Effector CD4-positive, alpha-beta T cell (primary cell): ENCODE data around the gene CXCL6. TPM values are rescaled to one million over a fixed set of nuclear protein-coding genes. Genes with fewer than 3 reads are reported as not detected.

ENCODE experiments used
- DNase-seq: peaks from one replicate; pipeline ENCODE4 v3.0.0-alpha.2; 2020
- total RNA-seq: gene quantifications from one replicate; lab custom pipeline; 2026; lab: John Stamatoyannopoulos, UW

CXCL6 gene
- not detected for total RNA-seq

DNA sequence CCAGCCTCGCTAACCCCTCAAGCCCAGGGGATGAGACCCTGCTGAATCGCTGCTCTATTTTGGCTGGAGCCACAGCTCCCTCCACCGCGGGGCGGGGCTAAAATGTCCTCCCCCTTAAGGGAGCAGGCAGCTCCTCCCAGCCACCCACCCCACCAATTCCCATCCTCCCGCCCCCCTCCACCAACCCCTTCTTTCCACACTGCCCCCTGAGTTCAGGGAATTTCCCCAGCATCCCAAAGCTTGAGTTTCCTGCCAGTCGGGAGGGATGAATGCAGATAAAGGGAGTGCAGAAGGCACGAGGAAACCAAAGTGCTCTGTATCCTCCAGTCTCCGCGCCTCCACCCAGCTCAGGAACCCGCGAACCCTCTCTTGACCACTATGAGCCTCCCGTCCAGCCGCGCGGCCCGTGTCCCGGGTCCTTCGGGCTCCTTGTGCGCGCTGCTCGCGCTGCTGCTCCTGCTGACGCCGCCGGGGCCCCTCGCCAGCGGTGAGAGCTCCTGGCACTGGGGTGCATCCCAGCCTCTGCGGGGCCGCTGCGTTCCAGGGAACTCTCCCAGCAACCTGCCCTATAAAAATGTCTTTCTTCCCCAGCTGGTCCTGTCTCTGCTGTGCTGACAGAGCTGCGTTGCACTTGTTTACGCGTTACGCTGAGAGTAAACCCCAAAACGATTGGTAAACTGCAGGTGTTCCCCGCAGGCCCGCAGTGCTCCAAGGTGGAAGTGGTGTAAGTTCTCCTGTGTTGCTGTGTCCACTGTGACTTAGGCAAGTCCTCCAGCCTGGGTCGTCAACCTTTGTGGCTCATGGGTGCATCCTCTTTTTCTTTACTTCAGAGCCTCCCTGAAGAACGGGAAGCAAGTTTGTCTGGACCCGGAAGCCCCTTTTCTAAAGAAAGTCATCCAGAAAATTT is at the start of gene CXCL6:
Gene CXCL6, plus strand, starts transcription at position 306 of the 907 bp plus-strand sequence. Its CDS starts 73 bp downstream, at position 379.
- DNase-seq, result no peak

DNA sequence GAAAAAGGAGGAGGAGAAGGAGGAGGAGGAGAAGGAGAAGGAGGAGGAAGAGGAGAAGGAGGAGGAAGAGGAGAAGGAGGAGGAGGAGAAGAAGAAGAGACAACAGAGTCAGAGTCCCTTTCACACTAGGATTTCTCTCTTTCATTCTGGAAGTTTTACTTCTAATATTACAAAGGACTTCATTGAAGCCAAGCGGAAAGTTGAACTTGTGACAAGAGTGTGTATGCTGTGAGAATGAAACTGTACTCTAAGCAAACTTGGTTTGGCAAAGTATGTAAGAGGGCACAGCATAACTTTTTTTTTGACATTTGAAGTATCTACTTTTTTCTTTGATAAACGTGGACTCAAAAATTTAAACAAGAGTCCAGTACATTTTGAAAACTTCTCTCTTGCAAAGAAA is 48.1 kb upstream of the CXCL6 start:
- DNase-seq, result no peak

DNA sequence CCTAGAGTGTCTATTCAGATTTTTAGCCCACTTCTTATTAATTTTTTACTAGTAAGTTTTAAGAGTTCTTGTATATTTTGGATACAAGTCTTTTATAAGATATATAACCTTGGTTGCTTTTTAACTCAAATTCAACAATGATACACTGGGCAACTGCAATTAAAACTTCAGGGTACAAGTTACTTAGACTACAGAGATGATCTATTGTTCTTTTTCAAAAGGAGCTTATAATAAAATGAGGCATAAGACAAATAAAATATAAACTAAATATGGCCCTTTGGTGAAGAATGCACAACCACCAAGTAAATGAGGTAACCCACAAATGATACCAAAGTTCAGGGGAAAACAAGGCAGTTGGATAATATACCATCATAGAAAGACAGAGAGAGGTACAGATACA is 37.6 kb upstream of the CXCL6 start:
- no peak for DNase-seq

DNA sequence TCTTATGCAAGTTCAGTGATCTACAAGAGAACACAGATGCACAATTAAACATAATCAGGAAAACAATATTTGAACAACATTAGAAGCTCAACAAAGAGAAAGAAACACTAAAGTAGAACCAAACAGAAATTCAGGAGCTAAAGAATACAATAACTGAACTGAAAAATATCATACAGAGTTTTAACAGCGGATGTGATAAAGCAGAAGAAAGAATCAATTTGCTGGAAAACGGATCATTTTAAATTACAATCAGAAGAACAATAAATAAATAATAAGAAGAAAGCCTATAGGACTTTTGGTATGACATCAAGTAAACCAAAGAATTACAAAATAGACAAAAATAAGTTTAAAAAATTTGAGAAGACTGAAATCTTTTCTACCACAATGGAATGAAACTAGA is 36.3 kb upstream of the CXCL6 start:
- no peak for DNase-seq

DNA sequence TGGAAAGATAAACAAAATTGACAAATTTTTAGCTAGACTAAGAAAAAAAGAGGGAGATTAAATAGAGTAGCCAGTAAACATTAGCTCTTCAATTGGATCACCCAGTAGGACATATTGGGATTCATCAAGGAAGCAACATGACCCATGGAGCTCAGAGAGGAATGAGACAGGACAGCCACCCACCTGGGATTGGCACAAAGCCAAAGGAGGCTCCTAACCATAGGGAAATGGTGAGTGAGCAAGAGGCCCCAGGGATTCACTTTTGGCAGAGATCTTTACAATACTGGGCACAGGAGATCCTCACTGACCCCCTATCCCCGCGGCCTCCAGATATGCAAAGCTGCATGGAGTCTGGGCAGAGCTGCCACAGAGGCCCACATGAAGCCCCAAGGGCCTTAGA is 34.8 kb upstream of the CXCL6 start:
- no peak for DNase-seq

DNA sequence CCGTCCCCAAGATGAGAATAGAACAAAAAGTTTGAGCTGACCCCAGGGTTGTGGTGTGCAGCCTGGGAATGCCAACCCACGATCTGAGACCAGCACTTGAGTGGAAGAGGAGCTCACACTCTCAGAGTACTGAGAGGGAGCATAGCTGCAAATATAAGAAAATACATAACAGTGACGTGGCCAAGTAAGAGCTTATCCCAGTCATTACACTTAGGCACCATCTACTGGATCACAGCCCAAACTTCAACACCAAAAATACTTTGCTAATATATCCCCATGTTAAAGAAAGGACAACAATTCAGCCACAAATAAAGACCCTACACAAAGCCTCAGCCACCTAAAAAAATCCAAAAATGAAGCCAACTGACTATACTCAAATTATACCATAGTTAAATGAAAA is 33.3 kb upstream of the CXCL6 start:
- no peak for DNase-seq

DNA sequence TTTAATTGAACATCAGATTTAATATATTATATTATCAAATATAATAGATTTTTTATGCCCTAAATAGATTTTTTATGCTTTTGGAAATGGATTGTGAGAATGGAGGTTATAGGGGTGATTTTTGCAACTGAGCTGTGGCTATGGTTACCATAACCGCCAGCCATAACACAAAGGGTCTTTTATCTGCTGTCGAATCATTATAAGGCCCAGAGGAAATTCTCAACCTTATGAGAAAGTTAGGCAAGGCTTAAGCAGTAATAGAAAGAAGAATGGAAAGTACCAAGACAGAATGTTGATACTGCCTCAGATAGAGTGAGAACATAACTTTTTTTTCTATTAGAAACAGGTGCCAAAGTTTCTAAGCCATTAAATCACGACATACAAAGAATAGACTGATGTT is 26.3 kb upstream of the CXCL6 start:
- DNase-seq, result no peak

DNA sequence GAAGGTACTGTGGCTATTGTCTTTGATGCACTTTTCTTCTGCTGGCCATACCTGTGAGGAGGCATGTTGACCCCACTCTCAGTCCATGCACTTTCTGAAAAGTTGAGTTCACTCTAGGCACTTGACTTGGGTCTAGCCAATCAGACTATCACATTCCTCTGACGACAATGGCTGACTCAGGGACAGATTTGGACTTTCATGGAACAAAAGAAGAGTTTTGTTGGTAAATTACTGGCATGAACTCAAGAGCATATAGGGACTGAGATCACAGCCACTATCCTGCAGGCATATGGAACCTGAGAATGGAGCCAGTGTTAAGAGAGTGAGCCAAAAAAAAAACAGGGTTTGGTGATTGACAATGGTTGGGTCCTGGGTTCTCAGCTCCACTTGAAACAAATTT is 24.6 kb upstream of the CXCL6 start:
- no peak for DNase-seq

DNA sequence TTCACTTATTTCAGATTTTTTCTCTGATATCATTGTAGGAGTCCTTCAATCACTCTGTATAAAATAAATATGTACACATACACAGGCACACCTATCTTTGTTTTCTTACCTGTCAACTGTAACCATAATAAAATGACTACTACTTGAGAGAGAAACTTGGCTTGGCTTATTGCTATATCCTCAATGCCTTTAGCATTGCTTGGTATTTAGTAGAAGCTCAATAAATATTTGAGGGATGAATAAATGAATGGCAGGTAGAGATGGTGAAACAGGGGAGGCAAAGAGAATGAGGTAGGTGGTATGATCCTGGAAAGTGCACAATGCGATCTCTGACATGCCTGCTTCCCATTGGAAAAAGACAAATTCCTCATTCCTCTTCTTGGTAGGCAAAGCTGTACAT is 21.8 kb upstream of the CXCL6 start:
- DNase-seq, result no peak

DNA sequence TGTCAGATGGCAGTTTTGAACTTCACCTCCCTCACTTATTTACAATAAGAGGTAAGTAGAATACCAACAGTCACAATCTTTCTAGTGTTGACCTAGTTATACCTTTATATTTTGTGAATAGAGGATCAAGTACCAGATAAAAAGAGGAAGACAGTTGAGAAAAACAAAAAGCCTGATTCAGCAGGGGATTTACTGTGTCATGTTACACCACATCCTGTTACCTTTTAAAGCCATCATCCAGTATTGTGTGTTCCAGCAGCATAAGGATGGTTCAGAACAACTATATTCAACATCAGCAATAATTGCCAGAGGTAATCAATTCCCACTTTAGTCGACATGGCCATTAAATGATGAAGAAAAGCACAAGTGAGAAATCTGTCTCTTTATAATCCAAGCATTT is 21.3 kb upstream of the CXCL6 start:
- DNase-seq, result no peak

DNA sequence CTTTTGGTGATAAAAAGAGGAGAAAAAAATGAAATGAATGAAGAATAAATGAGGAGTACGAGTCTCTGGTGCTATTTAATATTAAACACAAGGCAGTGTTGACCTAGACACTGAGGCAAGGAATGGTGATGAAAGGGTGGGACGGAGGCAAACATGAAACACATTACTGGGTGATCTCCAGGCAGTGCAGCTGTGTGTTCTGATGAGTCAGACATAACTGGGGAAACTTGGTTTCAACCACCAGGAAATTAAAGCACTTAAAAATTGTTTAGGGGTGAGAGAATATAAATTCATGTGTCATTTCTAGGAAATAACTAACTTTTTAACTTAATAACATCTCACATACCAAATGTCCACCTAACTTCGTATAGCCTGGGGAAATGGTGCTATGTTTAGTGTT is 19.7 kb upstream of the CXCL6 start:
- no peak for DNase-seq

DNA sequence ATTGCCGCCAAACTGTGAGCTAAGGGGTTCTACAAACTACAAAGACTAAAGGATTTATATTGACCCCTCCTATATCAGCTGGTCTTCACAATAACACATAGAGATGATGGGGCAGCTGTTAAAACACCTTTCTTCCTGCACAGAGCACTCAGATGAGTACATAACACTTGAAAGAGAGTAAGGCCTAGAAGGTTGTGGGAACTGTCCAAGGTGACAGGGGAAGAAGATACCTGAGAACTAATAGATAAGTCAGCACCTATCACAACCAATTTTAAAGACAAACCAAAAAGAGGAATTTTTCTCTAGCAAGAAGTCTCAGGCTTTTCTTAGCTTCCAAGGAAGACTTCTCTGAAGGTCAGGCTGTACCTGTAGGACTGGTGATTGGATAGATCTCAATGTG is 19.1 kb upstream of the CXCL6 start:
- DNase-seq, result no peak

DNA sequence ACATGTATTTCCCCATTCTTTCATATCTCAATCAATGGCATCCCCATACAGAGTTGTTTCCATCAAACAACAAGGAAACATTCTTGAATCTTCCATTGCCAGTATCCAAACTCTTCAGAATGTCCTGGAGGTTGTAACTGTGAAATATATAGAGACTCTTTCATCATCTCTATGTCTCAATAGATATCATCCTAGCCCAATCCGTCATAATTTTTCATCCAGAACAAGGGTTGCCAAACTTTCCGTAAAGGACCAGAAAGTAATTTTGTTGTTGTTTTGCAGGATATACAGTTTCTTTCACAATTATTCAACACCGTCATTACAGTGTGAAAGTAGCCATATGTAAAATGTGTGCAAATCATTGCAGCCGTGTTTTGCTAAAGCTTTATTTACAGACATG is 15.2 kb upstream of the CXCL6 start:
- no peak for DNase-seq

DNA sequence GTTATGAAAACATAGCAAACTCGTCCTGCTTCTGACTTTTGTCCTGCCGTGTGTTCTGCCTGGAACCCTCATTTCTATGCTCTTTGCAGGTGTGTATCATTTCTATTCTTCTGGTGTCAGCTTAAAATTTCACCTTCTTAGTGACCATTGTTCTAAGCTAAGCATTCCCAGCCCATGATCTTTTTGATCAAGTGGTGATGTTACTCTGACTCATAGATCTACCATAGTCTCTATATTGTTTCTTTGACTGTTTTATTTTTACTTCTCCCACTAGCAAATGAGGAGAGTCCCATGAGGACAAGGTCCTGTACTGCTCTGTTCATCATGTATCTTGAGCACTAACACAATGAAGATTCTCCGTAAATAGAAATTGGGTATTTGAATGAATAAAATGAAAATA is 14.1 kb upstream of the CXCL6 start:
- no peak for DNase-seq

DNA sequence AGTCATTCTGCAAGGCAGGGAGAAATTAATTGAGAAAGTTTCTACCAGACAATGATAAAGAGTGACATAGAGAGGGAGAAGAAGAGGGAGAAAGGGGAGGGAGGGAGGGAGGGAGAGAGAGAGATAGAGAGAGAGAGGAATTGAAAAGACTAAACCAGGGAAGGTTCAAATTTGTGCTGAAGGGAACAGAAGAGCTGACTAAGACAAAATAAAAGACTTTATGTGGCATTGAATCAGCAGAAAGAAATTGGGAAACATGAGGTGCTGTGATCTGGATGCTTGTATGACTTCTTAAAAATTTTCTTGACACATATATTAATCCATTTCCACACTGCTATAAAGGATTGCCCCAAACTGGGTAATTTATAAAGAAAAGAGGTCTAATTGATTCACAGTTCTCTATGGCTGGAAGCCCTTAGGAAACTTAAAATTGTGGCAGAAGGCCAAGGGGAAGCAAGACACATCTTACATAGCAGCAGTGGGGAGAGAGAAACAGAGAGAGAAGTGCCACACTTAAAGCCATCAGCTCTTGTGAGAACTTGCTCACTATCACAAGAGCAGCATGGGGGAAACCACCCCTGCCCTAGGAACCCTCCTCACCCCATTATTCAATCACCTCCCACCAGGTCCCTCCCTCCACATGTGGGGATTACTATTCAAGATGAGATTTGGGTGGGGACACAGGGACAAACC is 13.5 kb upstream of the CXCL6 start:
- no peak for DNase-seq

DNA sequence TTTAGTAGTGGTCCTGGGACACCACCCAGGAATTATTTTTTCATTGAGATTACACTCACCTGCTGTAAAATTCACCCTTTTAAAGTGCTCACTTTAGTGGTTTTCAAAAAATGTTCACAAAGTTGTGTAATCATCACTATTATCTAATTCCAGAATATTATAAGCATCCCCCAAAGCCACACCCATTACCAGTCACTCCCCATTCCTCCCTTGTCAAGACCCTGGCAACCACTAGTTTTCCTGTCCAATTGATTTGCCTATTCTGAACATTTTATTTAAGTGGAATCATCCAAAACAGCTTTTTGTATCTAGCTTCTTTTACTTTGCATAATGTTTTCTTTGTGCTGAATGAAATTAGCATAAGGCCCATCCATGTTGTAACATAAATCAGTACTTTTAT is 12.7 kb upstream of the CXCL6 start:
- no peak for DNase-seq

DNA sequence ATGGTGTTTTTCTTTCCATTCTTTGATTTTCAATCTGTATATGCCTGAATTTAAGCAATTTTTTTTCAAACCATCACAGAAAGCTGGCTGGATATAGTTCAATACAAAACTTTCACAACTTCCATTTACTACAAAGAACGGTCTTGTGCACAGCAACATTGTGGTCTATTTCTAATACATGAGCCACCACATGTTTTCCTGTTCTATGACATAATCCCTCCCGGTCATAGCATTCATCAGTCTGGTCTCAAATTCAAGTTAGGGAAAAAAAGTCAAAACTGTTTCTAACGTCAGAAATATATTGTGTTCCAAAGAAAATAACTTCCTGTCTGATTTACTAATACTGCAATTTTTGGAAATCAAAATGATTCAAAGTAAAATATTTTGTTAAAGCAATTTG is 7.5 kb upstream of the CXCL6 start:
- no peak for DNase-seq

DNA sequence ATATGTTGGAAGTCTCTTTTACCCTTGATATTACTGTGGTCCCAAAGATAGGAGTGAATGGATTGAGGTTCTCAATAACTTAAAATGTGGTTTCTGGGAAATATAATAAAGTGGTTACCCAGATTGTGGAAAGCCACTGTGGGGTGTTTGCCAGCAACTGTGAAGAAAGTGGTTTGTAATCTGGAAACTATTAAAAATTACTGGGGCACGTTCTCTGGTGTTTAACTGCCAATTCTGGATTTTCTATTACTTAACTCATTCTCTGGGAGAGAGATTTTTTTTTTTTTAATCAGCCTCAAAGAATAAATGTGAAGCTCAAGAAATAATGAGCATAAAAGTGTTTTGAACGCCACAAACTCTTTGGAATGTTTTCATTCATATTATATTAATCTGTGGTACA is 4.9 kb upstream of the CXCL6 start:
- no peak for DNase-seq

DNA sequence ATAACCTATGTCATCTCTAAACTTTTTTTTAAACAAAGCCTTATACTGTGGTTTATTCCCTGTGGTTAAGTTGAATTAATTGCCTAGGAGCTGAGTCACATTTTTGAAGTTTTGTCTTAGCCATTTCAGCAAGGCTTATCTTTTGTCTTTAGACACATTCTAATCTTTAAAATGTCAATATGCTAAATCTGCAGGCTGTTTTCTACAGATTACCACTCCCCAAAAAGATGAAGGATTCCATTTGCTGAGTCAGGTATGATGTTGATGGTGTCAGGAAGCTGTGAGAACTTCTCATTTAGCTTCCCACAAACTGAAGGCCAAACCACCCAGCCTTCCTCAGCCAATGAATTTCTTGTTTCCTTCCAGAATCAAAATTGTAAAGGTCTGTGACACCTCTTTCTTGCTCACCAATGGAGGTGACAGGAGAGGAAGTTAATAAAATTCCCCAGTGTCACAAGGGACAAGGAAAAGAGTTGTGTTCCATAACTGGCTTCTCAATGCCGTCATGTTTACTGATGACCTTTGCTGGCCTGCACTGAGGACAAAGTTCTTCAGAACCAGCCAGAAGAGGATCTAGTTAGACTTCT is 3.7 kb upstream of the CXCL6 start:
- DNase-seq, result no peak

DNA sequence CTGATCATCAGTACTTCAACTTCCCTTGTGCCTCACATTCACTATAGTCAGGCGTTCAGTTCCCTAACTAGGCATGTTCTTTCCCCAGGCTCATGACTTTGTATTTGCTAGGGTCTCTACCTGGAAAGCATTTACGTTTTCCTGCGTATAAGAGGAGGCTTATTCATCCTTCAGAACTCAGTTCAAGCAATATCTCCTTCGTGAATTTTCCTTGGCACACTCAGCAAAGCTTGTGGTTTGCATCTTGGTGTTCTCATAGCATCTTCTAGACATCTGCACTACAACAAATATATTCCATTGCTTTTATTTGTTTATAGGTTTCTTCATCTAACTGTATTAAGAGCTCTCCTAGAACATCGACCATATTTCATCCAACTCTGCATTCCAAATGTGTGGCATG is 2.6 kb downstream of the CXCL6 start:
- no peak for DNase-seq

DNA sequence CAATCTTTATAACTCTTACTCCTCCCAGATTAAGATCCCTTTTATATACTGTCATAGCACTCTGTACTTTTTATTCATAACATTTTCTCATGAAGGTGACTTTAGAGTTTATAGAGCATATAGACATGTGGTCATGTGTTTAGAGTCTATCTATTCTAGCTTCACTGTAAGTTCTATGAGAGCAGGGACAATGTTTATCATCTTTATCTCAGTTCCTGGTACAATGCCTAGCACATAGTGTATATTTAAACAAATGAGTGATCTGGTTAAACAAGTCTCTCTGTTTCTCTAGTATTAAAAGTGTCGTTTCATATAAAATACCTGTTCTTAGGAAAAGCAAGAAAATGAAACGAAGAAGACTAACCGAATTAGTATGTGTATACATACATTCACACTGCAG is 3.2 kb downstream of the CXCL6 start:
- DNase-seq, result no peak

DNA sequence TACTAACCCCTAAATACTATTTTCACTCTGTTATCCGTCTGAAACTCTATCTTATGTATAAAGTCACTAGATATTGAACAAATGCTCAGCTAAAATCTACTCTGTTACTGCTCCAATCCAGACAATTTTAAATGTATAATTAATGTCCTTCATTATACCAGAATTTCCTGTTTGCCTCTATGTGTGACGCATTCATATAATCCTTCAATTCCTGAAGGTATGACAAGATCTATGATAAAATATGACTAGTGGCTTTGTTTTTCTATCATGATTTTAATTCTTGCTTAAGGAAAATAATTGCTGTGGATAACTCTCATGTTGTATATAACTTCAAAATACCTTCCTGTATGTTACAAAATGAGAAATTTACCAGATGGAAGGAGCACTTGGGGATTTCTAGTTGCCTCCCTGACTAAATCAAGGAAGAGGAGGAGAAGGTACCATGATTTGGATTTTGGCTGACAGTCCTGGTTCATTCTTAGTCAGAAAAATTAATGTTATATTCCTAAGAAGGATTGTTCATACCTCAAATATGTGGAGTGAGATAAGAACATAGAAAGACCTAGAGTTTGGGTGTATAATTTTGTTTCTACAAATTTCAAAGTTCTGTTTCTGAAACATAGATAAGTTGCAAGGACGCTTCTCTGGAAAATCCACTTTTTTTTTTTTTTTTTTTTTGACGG is 4.9 kb downstream of the CXCL6 start:
- DNase-seq, result no peak

DNA sequence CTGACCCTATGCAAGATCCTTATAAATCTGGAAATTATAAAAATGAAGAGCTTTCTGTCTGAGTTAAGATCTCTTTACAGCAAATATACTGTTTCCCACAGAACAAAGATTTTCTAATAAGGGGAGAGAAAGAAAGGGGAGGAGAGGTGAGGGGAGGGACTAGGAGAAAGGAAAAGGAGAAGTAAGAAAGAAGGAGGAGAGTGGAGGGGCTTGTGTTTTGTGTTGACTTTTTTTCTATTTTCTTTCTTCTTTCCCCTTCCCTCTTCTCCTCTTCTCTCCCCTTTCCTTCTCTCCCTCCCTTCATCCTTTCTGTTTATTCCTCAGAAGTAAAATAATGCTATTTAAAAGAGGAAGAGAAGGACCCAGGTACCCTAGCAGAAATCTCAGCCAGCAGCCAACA is 6.2 kb downstream of the CXCL6 start:
- DNase-seq, result no peak
